Thyroid gland (tissue), 4 donors: Measurements from ENCODE around the gene CATSPERZ.

Experiments used
- CTCF ChIP-seq, 6 experiments: fragments of 200-600 bp in 3 of 6; fragments of 450-650 bp in 3 of 6; sonication (generic) in 3 of 6; IDR thresholded peaks; one replicate each; pipeline ENCODE4 v1.5.1; 2016 to 2019; ENCODE audit warnings: antibody characterized with exemption in 6 of 6, mild to moderate bottlenecking in 2 of 6, inconsistent platforms in 1 of 6, moderate library complexity in 1 of 6
- POLR2A ChIP-seq, 2 donors: fragments of 450-650 bp; IDR thresholded peaks; one replicate each; pipeline ENCODE4 v1.6.1; 2017; ENCODE audit warnings: antibody characterized with exemption in 2 of 2, mild to moderate bottlenecking in 2 of 2, moderate library complexity in 1 of 2

GRCh38 chr11:64333556-64333955, 33.4 kb downstream of the CATSPERZ start:
- TF ChIP-seq CTCF (IDR thresholded peaks at IDR 0.05) = no peak
- TF ChIP-seq POLR2A (IDR thresholded peaks at IDR 0.05) = no peak
